Neuron (in vitro differentiated cells): ENCODE results near the gene SLC2A6.

Experiments used
- H2AFZ ChIP-seq: one replicate; pipeline ENCODE4 v1.6.1; 2013; ENCODE audit warnings: low read depth, mild to moderate bottlenecking, inconsistent platforms, low read length, moderate library complexity
- H3K27me3 ChIP-seq: one replicate; pipeline ENCODE4 v1.6.1; 2013; ENCODE audit warnings: low read length; ENCODE audit not compliant: insufficient read depth
- H3K36me3 ChIP-seq: one replicate; pipeline ENCODE4 v1.6.1; 2013; ENCODE audit warnings: low read length; ENCODE audit not compliant: insufficient read depth
- H3K4me1 ChIP-seq: one replicate; pipeline ENCODE4 v1.6.1; 2013; ENCODE audit warnings: low read length; ENCODE audit not compliant: insufficient read depth
- H3K4me3 ChIP-seq: 2 replicates; pipeline ENCODE4 v1.5.1; 2013; ENCODE audit warnings: mild to moderate bottlenecking, low read length, moderate library complexity
- H3K9me3 ChIP-seq: one replicate; pipeline ENCODE4 v1.6.1; 2013; ENCODE audit warnings: low read length

Gene SLC2A6

GRCh38 chr9:133520121-133520835, 41.4 kb upstream of the SLC2A6 start:
- no peak overlapping the region for H2AFZ ChIP-seq
- H3K36me3 ChIP-seq = no peaks in the 10 kb centered on the region
- peaks cover 8% of the 10 kb centered on the region for H3K27me3 ChIP-seq
- H3K4me1 ChIP-seq = no peaks in the 10 kb centered on the region
- no peaks in the 10 kb centered on the region for H3K9me3 ChIP-seq
- no peak overlapping the region for H3K4me3 ChIP-seq

GRCh38 chr9:133519693-133520092, 40.8 kb upstream of the SLC2A6 start:
- Histone ChIP-seq H3K27me3 (peaks cover 11% of the 10 kb centered on the region), H3K9me3 (no peaks in the 10 kb centered on the region), H3K36me3 (no peaks in the 10 kb centered on the region)

DNA sequence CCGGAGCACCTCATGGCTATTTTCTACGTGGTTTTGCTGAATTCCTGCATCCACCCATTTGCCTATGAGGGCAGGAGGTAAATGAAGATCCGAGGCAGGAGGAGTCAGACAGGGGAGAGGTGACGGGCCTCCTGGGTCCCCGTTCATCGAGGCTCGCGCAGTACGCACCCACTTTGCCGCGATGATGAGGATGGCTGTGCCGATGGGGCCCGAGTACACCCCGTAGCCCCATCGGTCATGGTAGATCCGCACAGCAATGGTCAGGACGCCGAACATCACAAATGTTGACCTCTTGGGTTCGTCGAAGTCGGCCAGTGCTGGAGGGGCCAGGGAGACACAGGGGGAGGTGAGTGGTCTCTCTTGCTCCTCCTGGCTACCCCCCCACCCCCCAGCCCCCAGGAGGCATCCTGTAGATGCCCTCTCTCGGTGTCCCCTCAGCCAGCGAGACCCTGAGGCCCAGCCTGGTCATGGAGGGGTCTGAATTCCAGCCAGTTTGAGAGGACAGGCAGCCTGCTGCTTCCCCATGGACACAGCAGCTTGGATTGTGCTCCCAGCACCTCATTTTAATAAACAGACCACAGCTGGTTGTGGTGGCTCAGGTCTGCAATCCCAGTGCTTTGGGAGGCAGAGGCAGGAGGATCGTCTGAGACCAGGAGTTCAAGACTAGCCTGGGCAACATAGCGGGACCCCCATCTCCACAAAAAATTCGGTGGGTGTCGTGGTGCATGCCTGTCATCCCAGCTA, 40.0 kb upstream of the SLC2A6 start:
- H3K4me1 ChIP-seq = no peaks in the 10 kb centered on the region
- no peaks in the 10 kb centered on the region for H3K36me3 ChIP-seq
- no peak overlapping the region for H3K4me3 ChIP-seq
- peaks cover 11% of the 10 kb centered on the region for H3K27me3 ChIP-seq
- H2AFZ ChIP-seq = no peak overlapping the region
- no peaks in the 10 kb centered on the region for H3K9me3 ChIP-seq

More at GRCh38 chr9:133519693-133520092, 40.8 kb upstream of the SLC2A6 start:
- no peak overlapping the region for H2AFZ ChIP-seq
- H3K4me1 ChIP-seq = no peaks in the 10 kb centered on the region
- H3K4me3 ChIP-seq = no peak overlapping the region

- H3K4me3 ChIP-seq = no peak overlapping the region
Measured at GRCh38 chr9:133518200-133518599, 39.3 kb upstream of the SLC2A6 start.

GRCh38 chr9:133517711-133518110, 38.8 kb upstream of the SLC2A6 start:
- no peak overlapping the region for H3K4me3 ChIP-seq
- no peaks in the 10 kb centered on the region for H3K36me3 ChIP-seq
- H3K27me3 ChIP-seq = peaks cover 7% of the 10 kb centered on the region
- H3K9me3 ChIP-seq = no peaks in the 10 kb centered on the region
- no peaks in the 10 kb centered on the region for H3K4me1 ChIP-seq
- H2AFZ ChIP-seq = no peak overlapping the region

More at GRCh38 chr9:133518200-133518599, 39.3 kb upstream of the SLC2A6 start:
- H3K9me3 ChIP-seq = no peaks in the 10 kb centered on the region
- H3K27me3 ChIP-seq = peaks cover 11% of the 10 kb centered on the region
- no peaks in the 10 kb centered on the region for H3K36me3 ChIP-seq
- no peak overlapping the region for H2AFZ ChIP-seq
- no peaks in the 10 kb centered on the region for H3K4me1 ChIP-seq

DNA sequence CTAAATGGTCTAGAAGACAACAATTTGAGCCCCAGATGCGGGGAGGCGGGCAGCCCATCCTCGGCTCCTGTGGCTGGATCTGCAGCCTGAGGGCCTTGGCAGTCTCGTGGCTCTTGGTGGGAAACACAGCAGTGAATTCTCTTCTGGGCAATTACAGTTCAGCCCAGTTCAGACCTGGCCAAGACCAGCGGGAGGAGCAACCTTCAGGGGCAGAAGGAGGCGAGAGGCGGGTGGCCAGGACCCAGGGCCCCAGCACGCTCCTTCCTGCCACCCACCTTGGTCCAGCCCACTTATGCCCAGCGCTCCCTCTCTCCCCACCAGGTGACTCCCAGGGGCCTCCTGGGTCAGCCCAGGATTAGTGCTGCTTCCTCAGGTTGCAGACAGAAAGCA, 38.1 kb upstream of the SLC2A6 start:
- Histone ChIP-seq H3K36me3 (no peaks in the 10 kb centered on the region), H3K4me1 (no peaks in the 10 kb centered on the region), H2AFZ (no peak overlapping the region), H3K4me3 (no peak overlapping the region), H3K27me3 (peaks cover 7% of the 10 kb centered on the region), H3K9me3 (no peaks in the 10 kb centered on the region)

DNA sequence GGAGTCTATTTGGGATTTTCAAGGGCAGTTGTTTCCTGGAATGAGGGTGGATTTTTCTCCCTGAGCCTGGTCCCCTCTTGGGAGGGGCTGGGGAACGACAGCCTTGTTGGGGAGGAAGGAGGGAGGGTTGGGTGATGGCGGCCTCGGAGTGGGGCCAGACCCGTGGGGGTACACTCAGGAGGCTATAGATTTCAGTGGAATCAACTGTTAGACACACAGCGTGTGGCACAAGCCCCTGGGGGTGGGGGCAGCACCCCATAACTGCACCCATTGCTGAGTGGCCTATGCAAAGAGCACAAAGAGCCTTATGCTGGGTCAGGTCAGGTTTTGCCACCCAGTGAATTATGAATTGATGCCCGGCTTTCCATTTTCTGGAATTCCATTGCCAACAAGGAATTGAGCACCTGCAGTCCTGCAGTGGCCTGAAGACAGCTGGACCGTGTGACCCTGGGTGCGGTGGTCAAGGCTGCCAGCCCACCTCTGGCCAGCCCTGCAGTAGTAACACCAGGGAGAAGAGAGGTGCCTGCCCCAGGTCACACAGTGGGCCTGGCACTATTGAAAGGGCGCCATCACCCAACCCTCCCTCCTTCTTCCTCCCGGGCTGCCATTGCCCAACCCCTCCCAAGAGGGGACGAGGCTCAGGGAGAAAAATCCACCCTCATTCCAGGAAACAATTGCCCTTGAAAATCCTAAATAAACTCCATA, 37.5 kb upstream of the SLC2A6 start:
- Histone ChIP-seq H3K4me3 (no peak overlapping the region), H3K4me1 (no peaks in the 10 kb centered on the region), H3K36me3 (no peaks in the 10 kb centered on the region), H3K27me3 (peaks cover 7% of the 10 kb centered on the region), H2AFZ (no peak overlapping the region), H3K9me3 (no peaks in the 10 kb centered on the region)

GRCh38 chr9:133515615-133516255, 36.8 kb upstream of the SLC2A6 start:
- H2AFZ ChIP-seq = no peak overlapping the region
- H3K9me3 ChIP-seq = no peaks in the 10 kb centered on the region
- H3K36me3 ChIP-seq = no peaks in the 10 kb centered on the region
- no peak overlapping the region for H3K4me3 ChIP-seq
- H3K27me3 ChIP-seq = peaks cover 7% of the 10 kb centered on the region
- H3K4me1 ChIP-seq = no peaks in the 10 kb centered on the region

- H3K4me3 ChIP-seq = no peak overlapping the region
- peaks cover 9% of the 10 kb centered on the region for H3K27me3 ChIP-seq
- no peak overlapping the region for H2AFZ ChIP-seq
- H3K36me3 ChIP-seq = no peaks in the 10 kb centered on the region
- no peaks in the 10 kb centered on the region for H3K4me1 ChIP-seq
- no peaks in the 10 kb centered on the region for H3K9me3 ChIP-seq
Measured at GRCh38 chr9:133515240-133515610, 36.3 kb upstream of the SLC2A6 start.

GRCh38 chr9:133514460-133515239, 35.8 kb upstream of the SLC2A6 start:
- Histone ChIP-seq H3K4me1 (peaks cover 3% of the 10 kb centered on the region), H3K27me3 (peaks cover 15% of the 10 kb centered on the region), H2AFZ (no peak overlapping the region), H3K36me3 (no peaks in the 10 kb centered on the region), H3K9me3 (no peaks in the 10 kb centered on the region), H3K4me3 (no peak overlapping the region)

DNA sequence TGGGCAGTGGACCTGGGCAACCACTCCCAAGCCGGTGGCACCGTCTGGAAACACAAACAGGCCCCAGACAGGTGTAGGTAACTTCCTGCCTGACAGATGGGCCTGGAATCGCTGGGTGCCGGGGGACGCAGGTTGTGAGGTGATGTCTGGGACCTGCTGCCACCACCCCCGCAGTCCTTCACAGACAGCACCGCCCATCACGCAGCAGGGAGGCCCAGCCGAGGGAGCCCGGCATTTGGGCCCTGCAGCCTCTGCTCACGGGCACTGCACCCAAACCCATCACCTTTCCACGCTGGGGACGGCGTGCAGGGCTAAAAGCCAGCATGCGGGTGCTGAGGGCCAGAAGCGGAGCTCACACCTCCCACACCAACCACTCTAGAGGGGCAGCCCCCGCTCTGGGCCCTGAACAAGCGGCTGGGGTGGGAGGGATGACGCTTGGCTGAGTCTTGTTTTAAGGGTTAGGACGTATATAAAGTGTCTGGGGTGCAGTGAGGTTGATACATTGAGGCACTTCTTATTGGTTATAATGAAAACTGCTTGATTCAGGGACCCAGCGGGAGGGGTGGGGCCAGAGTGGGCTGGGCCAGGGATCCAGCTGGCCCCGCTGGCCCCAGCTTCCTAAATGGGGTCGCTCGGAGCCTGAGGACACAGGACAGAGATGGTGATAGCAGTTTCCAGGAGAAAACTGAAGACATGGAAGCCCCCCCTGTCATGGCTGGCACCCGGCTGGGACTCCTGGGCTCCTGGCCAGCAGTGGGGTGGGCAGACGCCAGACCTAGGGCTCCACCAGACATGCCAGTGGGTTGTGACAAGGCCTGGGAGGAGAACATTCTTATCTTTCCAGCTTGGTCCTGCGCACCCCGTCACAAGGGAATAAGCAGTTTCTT, 34.6 kb upstream of the SLC2A6 start:
- Histone ChIP-seq H3K9me3 (no peaks in the 10 kb centered on the region), H3K4me1 (peaks cover 11% of the 10 kb centered on the region), H3K36me3 (no peaks in the 10 kb centered on the region), H3K4me3 (no peak overlapping the region), H3K27me3 (peaks cover 17% of the 10 kb centered on the region), H2AFZ (no peak overlapping the region)
